GM12878 (cell line): ENCODE measurements around the gene PRADC1. TPM values are rescaled to one million over a fixed set of nuclear protein-coding genes. Genes with fewer than 3 reads are reported as not detected.

Experiments used
- ATF7 ChIP-seq: fragments of 450-650 bp; IDR thresholded peaks from 2 replicates; pipeline ENCODE4 v1.6.1; 2016; ENCODE audit warnings: low read depth, mild to moderate bottlenecking
- CBX3 ChIP-seq: fragments of 200-600 bp; sonication (generic); IDR thresholded peaks from 2 replicates; pipeline ENCODE4 v1.6.1; 2016; ENCODE audit warnings: low read depth, borderline replicate concordance
- CHD4 ChIP-seq: fragments of 200-600 bp; sonication (generic); IDR thresholded peaks from 2 replicates; pipeline ENCODE4 v1.6.1; 2016; ENCODE audit warnings: mild to moderate bottlenecking
- CREM ChIP-seq: IDR thresholded peaks from 2 replicates; pipeline ENCODE4 v1.6.1; 2014; ENCODE audit warnings: antibody characterized with exemption, low read depth
- FOS ChIP-seq: IDR thresholded peaks from 3 replicates; pipeline ENCODE4 v1.6.1; 2011; ENCODE audit warnings: borderline replicate concordance; ENCODE audit not compliant: insufficient read length; ENCODE audit errors: extremely low read depth
- GABPA ChIP-seq: IDR thresholded peaks from 2 replicates; pipeline ENCODE4 v1.6.1; 2014; ENCODE audit warnings: antibody characterized with exemption, low read depth, mild to moderate bottlenecking, inconsistent platforms
- LARP7 ChIP-seq: fragments of 450-650 bp; IDR thresholded peaks from 2 replicates; pipeline ENCODE4 v1.6.1; 2017; ENCODE audit warnings: mild to moderate bottlenecking
- MLLT1 ChIP-seq: fragments of 450-650 bp; IDR thresholded peaks from 2 replicates; pipeline ENCODE4 v1.6.1; 2016; ENCODE audit warnings: mild to moderate bottlenecking
- MTA2 ChIP-seq: fragments of 450-650 bp; IDR thresholded peaks from 2 replicates; pipeline ENCODE4 v1.6.1; 2016; ENCODE audit warnings: low read depth, mild to moderate bottlenecking, moderate library complexity
- MTA3 ChIP-seq: IDR thresholded peaks from 2 replicates; pipeline ENCODE4 v1.6.1; 2012; ENCODE audit warnings: low read length, inconsistent platforms, borderline replicate concordance
- POLR2A ChIP-seq: IDR thresholded peaks from 2 replicates; pipeline ENCODE4 v1.6.1; 2011; ENCODE audit warnings: low read depth, mild to moderate bottlenecking, low read length
- POLR2AphosphoS2 ChIP-seq: IDR thresholded peaks from 2 replicates; pipeline ENCODE4 v1.6.1; 2011; ENCODE audit warnings: low read depth, mild to moderate bottlenecking, low read length, improper control_type of control experiment, moderate library complexity
- RELA ChIP-seq: fragments of 450-650 bp; IDR thresholded peaks from 2 replicates; pipeline ENCODE4 v1.8.0; 2014; ENCODE audit warnings: borderline replicate concordance; ENCODE audit not compliant: partially characterized antibody
- SMARCA5 ChIP-seq: fragments of 450-650 bp; IDR thresholded peaks from 2 replicates; pipeline ENCODE4 v1.6.1; 2017; ENCODE audit warnings: mild to moderate bottlenecking
- TCF12 ChIP-seq: IDR thresholded peaks from 2 replicates; pipeline ENCODE4 v1.6.1; 2011; ENCODE audit warnings: low read depth, mild to moderate bottlenecking, low read length
- YBX1 ChIP-seq: fragments of 450-650 bp; IDR thresholded peaks from 2 replicates; pipeline ENCODE4 v1.6.1; 2016; ENCODE audit warnings: antibody characterized with exemption
- ZNF217 ChIP-seq: fragments of 450-650 bp; IDR thresholded peaks from 2 replicates; pipeline ENCODE4 v1.6.1; 2017; ENCODE audit warnings: antibody characterized with exemption, mild to moderate bottlenecking
- polyA plus RNA-seq, 11 experiments: library from polyadenylated mRNA; depleted of rRNA in 4 of 11; unstranded in 6 of 11; stranded (reverse) in 5 of 11; fragments of >200 nt; fragmentation: Nextera tagmentation in 4 of 11; fragmentation: Illumina TruSeq in 1 of 11; extraction: Ambion mirVana in 4 of 11; extraction: Trizol in 1 of 11; gene quantifications; 1 replicate in 1 of 11; 2 replicates in 10 of 11; pipeline versions ENCODE4 v1.2.1 to v1.2.3, GENCODE V29; 2011 to 2016; ENCODE audit warnings: inconsistent platforms in 2 of 11, missing spikeins in 2 of 11, low read depth in 1 of 11
- total RNA-seq, 4 experiments: library from RNA; depleted of rRNA in 3 of 4; stranded (reverse); fragments of >200 nt in 3 of 4; fragmentation: Illumina TruSeq in 1 of 4; extraction: Trizol in 1 of 4; gene quantifications; 2 replicates each; pipeline versions ENCODE4 v1.2.1 to v1.2.3, GENCODE V29; 2013 to 2021
- TF ChIP-seq, protein P1 (sequence below): fragments of 450-650 bp; IDR thresholded peaks from 2 replicates; pipeline ENCODE4 v1.6.1; 2017; ENCODE audit warnings: mild to moderate bottlenecking, moderate library complexity
- TF ChIP-seq, protein P2 (sequence below): fragments of 450-650 bp; IDR thresholded peaks from 2 replicates; pipeline ENCODE4 v1.6.1; 2018; ENCODE audit warnings: borderline replicate concordance, mild to moderate bottlenecking; ENCODE audit not compliant: partially characterized antibody
- TF ChIP-seq, protein P3 (sequence below): fragments of 450-650 bp; IDR thresholded peaks from 2 replicates; pipeline ENCODE4 v1.6.1; 2017; ENCODE audit warnings: antibody characterized with exemption, mild to moderate bottlenecking, moderate library complexity

PRADC1 gene
- total and polyA plus RNA-seq, 10 of the 15 experiments (the other 5 are each of a cell fraction or from before 2014, with no cell fraction given), result 3.7 to 39.0 (median 13.8) TPM

GRCh38 chr2:73233932-73234832 lies 1.1 kb upstream of the PRADC1 start, which contains the start of gene CCT7 (continued):
- TF ChIP-seq FOS, result no peak
- peak; percentile 83 for TF ChIP-seq LARP7
- no peak for TF ChIP-seq ZNF217
- no peak for TF ChIP-seq CHD4
- TF ChIP-seq, protein P1, sequence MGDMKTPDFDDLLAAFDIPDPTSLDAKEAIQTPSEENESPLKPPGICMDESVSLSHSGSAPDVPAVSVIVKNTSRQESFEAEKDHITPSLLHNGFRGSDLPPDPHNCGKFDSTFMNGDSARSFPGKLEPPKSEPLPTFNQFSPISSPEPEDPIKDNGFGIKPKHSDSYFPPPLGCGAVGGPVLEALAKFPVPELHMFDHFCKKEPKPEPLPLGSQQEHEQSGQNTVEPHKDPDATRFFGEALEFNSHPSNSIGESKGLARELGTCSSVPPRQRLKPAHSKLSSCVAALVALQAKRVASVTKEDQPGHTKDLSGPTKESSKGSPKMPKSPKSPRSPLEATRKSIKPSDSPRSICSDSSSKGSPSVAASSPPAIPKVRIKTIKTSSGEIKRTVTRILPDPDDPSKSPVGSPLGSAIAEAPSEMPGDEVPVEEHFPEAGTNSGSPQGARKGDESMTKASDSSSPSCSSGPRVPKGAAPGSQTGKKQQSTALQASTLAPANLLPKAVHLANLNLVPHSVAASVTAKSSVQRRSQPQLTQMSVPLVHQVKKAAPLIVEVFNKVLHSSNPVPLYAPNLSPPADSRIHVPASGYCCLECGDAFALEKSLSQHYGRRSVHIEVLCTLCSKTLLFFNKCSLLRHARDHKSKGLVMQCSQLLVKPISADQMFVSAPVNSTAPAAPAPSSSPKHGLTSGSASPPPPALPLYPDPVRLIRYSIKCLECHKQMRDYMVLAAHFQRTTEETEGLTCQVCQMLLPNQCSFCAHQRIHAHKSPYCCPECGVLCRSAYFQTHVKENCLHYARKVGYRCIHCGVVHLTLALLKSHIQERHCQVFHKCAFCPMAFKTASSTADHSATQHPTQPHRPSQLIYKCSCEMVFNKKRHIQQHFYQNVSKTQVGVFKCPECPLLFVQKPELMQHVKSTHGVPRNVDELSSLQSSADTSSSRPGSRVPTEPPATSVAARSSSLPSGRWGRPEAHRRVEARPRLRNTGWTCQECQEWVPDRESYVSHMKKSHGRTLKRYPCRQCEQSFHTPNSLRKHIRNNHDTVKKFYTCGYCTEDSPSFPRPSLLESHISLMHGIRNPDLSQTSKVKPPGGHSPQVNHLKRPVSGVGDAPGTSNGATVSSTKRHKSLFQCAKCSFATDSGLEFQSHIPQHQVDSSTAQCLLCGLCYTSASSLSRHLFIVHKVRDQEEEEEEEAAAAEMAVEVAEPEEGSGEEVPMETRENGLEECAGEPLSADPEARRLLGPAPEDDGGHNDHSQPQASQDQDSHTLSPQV, result no peak
- TF ChIP-seq SMARCA5, result peak; percentile 80
- TF ChIP-seq MTA2, result no peak
- TF ChIP-seq MTA3, result no peak
- TF ChIP-seq, protein P2, sequence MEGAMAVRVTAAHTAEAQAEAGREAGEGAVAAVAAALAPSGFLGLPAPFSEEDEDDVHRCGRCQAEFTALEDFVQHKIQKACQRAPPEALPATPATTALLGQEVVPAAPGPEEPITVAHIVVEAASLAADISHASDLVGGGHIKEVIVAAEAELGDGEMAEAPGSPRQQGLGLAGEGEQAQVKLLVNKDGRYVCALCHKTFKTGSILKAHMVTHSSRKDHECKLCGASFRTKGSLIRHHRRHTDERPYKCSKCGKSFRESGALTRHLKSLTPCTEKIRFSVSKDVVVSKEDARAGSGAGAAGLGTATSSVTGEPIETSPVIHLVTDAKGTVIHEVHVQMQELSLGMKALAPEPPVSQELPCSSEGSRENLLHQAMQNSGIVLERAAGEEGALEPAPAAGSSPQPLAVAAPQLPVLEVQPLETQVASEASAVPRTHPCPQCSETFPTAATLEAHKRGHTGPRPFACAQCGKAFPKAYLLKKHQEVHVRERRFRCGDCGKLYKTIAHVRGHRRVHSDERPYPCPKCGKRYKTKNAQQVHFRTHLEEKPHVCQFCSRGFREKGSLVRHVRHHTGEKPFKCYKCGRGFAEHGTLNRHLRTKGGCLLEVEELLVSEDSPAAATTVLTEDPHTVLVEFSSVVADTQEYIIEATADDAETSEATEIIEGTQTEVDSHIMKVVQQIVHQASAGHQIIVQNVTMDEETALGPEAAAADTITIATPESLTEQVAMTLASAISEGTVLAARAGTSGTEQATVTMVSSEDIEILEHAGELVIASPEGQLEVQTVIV, result peak; percentile 15
- TF ChIP-seq GABPA, result peak; percentile 94
- peak; percentile 61 for TF ChIP-seq RELA
- TF ChIP-seq CBX3, result no peak
- TF ChIP-seq YBX1, result no peak
- peak; percentile 99 for TF ChIP-seq POLR2A
- TF ChIP-seq ATF7, result peak; percentile 35; the same call in 1 of the 2 replicates
- TF ChIP-seq TCF12, result peak; percentile 43; the same call in 1 of the 2 replicates
- TF ChIP-seq POLR2AphosphoS2, result peak; percentile 91
- TF ChIP-seq, protein P3, sequence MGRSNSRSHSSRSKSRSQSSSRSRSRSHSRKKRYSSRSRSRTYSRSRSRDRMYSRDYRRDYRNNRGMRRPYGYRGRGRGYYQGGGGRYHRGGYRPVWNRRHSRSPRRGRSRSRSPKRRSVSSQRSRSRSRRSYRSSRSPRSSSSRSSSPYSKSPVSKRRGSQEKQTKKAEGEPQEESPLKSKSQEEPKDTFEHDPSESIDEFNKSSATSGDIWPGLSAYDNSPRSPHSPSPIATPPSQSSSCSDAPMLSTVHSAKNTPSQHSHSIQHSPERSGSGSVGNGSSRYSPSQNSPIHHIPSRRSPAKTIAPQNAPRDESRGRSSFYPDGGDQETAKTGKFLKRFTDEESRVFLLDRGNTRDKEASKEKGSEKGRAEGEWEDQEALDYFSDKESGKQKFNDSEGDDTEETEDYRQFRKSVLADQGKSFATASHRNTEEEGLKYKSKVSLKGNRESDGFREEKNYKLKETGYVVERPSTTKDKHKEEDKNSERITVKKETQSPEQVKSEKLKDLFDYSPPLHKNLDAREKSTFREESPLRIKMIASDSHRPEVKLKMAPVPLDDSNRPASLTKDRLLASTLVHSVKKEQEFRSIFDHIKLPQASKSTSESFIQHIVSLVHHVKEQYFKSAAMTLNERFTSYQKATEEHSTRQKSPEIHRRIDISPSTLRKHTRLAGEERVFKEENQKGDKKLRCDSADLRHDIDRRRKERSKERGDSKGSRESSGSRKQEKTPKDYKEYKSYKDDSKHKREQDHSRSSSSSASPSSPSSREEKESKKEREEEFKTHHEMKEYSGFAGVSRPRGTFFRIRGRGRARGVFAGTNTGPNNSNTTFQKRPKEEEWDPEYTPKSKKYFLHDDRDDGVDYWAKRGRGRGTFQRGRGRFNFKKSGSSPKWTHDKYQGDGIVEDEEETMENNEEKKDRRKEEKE, result no peak
- TF ChIP-seq MLLT1, result peak; percentile 67
- peak; percentile 76 for TF ChIP-seq CREM
